Cardiac fibroblast (primary cell): Measurements from ENCODE around the gene MACROD2.
"Not testable (repeated sequence)": the region's sequence is repeated elsewhere in the genome, so short reads cannot be mapped to it uniquely, and the experiment has no call there.

Experiments
- DNase-seq, 2 donors: peaks; one replicate each; pipeline versions ENCODE4 v3.0.0 to v3.0.0-alpha.2; 2010; ENCODE audit warnings: low read depth in 2 of 2
- H3K4me3 ChIP-seq, 2 donors: replicated peaks in 1 of 2; 1 replicate in 1 of 2; 2 replicates in 1 of 2; pipeline ENCODE4 v1.5.1; 2011; ENCODE audit warnings: low read depth in 2 of 2, low read length in 2 of 2, mild to moderate bottlenecking in 2 of 2, moderate library complexity in 1 of 2
- CTCF ChIP-seq: IDR thresholded peaks from one replicate; pipeline ENCODE4 v1.5.1; 2011; ENCODE audit warnings: low read depth, mild to moderate bottlenecking, low read length, inconsistent platforms

MACROD2 gene

GRCh38 chr20:15374682-15375081 lies 1379.4 kb downstream of the MACROD2 start:
- no peak overlapping the region for H3K4me3 ChIP-seq
- TF ChIP-seq CTCF, result no peak
- DNase-seq, result no peak

GRCh38 chr20:15375836-15376235 lies 1380.5 kb downstream of the MACROD2 start:
- no peak for TF ChIP-seq CTCF
- DNase-seq, result no peak
- H3K4me3 ChIP-seq, result no peak overlapping the region

GRCh38 chr20:15377603-15378002 lies 1382.3 kb downstream of the MACROD2 start:
- not testable (repeated sequence) for H3K4me3 ChIP-seq, DNase-seq

- DNase-seq, result no peak
- no peak overlapping the region for H3K4me3 ChIP-seq
- no peak for TF ChIP-seq CTCF
These were observed 1382.8 kb downstream of the MACROD2 start for GRCh38 chr20:15378151-15378550.

- DNase-seq, result no peak
- no peak overlapping the region for H3K4me3 ChIP-seq
- TF ChIP-seq CTCF, result no peak
These were observed 1384.5 kb downstream of the MACROD2 start for GRCh38 chr20:15379681-15380296.

GRCh38 chr20:15380770-15381169 lies 1385.5 kb downstream of the MACROD2 start:
- H3K4me3 ChIP-seq, result no peak overlapping the region
- TF ChIP-seq CTCF, result no peak

GRCh38 chr20:15387228-15387627 lies 1391.9 kb downstream of the MACROD2 start:
- no peak overlapping the region for H3K4me3 ChIP-seq
- no peak for DNase-seq
- no peak for TF ChIP-seq CTCF

More at GRCh38 chr20:15380770-15381169, 1385.5 kb downstream of the MACROD2 start:
- DNase-seq, result no peak
